ENCODE results near the gene SPATA2. TPM values are rescaled to one million over a fixed set of nuclear protein-coding genes. Genes with fewer than 3 reads are reported as not detected.

The SPATA2 gene
- total and polyA plus RNA-seq, 2 of the 13 experiments (the other 11 are each of a cell fraction or from before 2014, with no cell fraction given): 3.2 to 8.7 TPM

DNA sequence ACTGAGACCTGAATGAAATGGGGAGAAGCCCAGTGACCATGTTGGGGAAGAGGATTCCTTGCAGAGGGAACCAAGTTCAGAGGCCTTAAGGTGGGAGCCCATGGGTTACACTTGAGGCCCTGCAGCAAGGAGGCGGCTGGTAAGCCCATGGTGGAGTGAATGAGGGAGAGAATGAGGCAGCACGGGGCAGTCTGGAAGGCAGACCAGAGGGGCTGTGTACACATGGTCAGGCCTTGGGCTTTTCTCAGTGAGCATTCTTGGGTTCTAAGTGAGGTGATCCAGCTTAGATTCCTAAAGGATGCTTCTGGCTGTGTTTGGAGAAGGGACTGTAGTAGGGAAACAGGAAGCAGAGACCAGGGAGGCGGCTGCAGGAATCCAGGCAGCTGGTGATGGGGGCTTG lies 39.8 kb upstream of the SPATA2 start (continued):
- 0 out of 2 replicates have a peak, but pooled peaks have one; percentile 50 for TF ChIP-seq SMAD1 (CRISPR knock-in tag; IDR thresholded peaks at IDR 0.05; ENCODE audit: borderline replicate concordance, low read depth)
- TF ChIP-seq MEF2D (CRISPR knock-in tag; IDR thresholded peaks at IDR 0.05): no peak
- 0 out of 2 replicates have a peak, but pooled peaks have one; percentile 31 for TF ChIP-seq POLR2AphosphoS5 (IDR thresholded peaks at IDR 0.05; ENCODE audit: low read depth, low read length)
- TF ChIP-seq ZNF605 (CRISPR knock-in tag; IDR thresholded peaks at IDR 0.05): 0 out of 2 replicates have a peak, but pooled peaks have one; percentile 34
- TF ChIP-seq ZNF598 (CRISPR knock-in tag; IDR thresholded peaks at IDR 0.05; ENCODE audit: borderline replicate concordance): no peak
- TF ChIP-seq RBM22 (optimal IDR thresholded peaks at IDR 0.05; ENCODE audit: low read length): peak; percentile 35
- TF ChIP-seq ZIK1 (CRISPR knock-in tag; IDR thresholded peaks at IDR 0.05; ENCODE audit: borderline replicate concordance, low read depth): 0 out of 2 replicates have a peak, but pooled peaks have one; percentile 45
- TF ChIP-seq, protein P1, sequence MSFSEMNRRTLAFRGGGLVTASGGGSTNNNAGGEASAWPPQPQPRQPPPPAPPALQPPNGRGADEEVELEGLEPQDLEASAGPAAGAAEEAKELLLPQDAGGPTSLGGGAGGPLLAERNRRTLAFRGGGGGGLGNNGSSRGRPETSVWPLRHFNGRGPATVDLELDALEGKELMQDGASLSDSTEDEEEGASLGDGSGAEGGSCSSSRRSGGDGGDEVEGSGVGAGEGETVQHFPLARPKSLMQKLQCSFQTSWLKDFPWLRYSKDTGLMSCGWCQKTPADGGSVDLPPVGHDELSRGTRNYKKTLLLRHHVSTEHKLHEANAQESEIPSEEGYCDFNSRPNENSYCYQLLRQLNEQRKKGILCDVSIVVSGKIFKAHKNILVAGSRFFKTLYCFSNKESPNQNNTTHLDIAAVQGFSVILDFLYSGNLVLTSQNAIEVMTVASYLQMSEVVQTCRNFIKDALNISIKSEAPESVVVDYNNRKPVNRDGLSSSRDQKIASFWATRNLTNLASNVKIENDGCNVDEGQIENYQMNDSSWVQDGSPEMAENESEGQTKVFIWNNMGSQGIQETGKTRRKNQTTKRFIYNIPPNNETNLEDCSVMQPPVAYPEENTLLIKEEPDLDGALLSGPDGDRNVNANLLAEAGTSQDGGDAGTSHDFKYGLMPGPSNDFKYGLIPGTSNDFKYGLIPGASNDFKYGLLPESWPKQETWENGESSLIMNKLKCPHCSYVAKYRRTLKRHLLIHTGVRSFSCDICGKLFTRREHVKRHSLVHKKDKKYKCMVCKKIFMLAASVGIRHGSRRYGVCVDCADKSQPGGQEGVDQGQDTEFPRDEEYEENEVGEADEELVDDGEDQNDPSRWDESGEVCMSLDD (CRISPR knock-in tag; IDR thresholded peaks at IDR 0.05; ENCODE audit: borderline replicate concordance): no peak
- TF ChIP-seq, protein P2, sequence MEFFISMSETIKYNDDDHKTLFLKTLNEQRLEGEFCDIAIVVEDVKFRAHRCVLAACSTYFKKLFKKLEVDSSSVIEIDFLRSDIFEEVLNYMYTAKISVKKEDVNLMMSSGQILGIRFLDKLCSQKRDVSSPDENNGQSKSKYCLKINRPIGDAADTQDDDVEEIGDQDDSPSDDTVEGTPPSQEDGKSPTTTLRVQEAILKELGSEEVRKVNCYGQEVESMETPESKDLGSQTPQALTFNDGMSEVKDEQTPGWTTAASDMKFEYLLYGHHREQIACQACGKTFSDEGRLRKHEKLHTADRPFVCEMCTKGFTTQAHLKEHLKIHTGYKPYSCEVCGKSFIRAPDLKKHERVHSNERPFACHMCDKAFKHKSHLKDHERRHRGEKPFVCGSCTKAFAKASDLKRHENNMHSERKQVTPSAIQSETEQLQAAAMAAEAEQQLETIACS (CRISPR knock-in tag; IDR thresholded peaks at IDR 0.05): no peak
- no peak for TF ChIP-seq TMF1 (CRISPR knock-in tag; IDR thresholded peaks at IDR 0.05; ENCODE audit: low read depth)

All from HepG2 (cell line).